K562 (cell line): ENCODE data around the gene MXI1. TPM values are rescaled to one million over a fixed set of nuclear protein-coding genes. Genes with fewer than 3 reads are reported as not detected.

ENCODE experiments used
- BHLHE40 ChIP-seq: IDR thresholded peaks from 2 replicates; pipeline ENCODE4 v1.6.1; 2011; ENCODE audit warnings: low read length, improper control_type of control experiment
- CREB3L1 ChIP-seq: fragments of 450-650 bp; IDR thresholded peaks from 2 replicates; pipeline ENCODE4 v1.6.1; 2014; ENCODE audit warnings: low read depth, mild to moderate bottlenecking, moderate library complexity, borderline replicate concordance
- CSDE1 ChIP-seq, 2 experiments: fragments of 450-650 bp; IDR thresholded peaks; 2 replicates each; pipeline ENCODE4 v1.6.1; 2016; ENCODE audit warnings: mild to moderate bottlenecking in 1 of 2
- ILK ChIP-seq: fragments of 450-650 bp; IDR thresholded peaks from 2 replicates; pipeline ENCODE4 v1.6.1; 2016; ENCODE audit warnings: missing genetic modification characterization, low read depth, mild to moderate bottlenecking, missing compliant biosample characterization, moderate library complexity, borderline replicate concordance
- KDM1A ChIP-seq, 2 experiments: fragments of 450-650 bp; IDR thresholded peaks; 2 replicates each; pipeline ENCODE4 v1.6.1; 2016; ENCODE audit warnings: mild to moderate bottlenecking in 2 of 2
- KDM5B ChIP-seq: fragments of 200-600 bp; sonication (generic); IDR thresholded peaks from 2 replicates; pipeline ENCODE4 v1.6.1; 2012; ENCODE audit warnings: low read depth, mild to moderate bottlenecking, moderate library complexity, low read length, control low read depth, inconsistent platforms; ENCODE audit not compliant: insufficient replicate concordance
- L3MBTL2 ChIP-seq: fragments of 450-650 bp; IDR thresholded peaks from 2 replicates; pipeline ENCODE4 v1.6.1; 2016; ENCODE audit warnings: mild to moderate bottlenecking, moderate library complexity
- NFIC ChIP-seq: fragments of 450-650 bp; IDR thresholded peaks from 2 replicates; pipeline ENCODE4 v1.6.1; 2017; ENCODE audit warnings: mild to moderate bottlenecking, inconsistent platforms
- RAD51 ChIP-seq: fragments of 450-650 bp; IDR thresholded peaks from 2 replicates; pipeline ENCODE4 v1.7.1; 2016; ENCODE audit warnings: low read depth, mild to moderate bottlenecking, borderline replicate concordance
- RBM25 ChIP-seq: fragments of 200-400 bp; formaldehyde crosslinking; IDR thresholded peaks from 2 replicates; pipeline ENCODE4 v1.6.1; 2018; ENCODE audit warnings: low read length, low read depth, moderate library complexity; ENCODE audit not compliant: severe bottlenecking
- SFPQ ChIP-seq: fragments of 200-400 bp; formaldehyde crosslinking; IDR thresholded peaks from 2 replicates; pipeline ENCODE4 v1.6.1; 2017; ENCODE audit warnings: mild to moderate bottlenecking, low read depth, low read length, moderate library complexity
- SP1 ChIP-seq: sonication (generic); formaldehyde crosslinking; IDR thresholded peaks from 2 replicates; pipeline ENCODE4 v1.8.1; 2022; ENCODE audit warnings: mild to moderate bottlenecking, missing genetic modification reagents
- SUPT5H ChIP-seq: fragments of 450-650 bp; IDR thresholded peaks from 2 replicates; pipeline ENCODE4 v1.6.1; 2016
- THRAP3 ChIP-seq: fragments of 450-650 bp; IDR thresholded peaks from 2 replicates; pipeline ENCODE4 v1.6.1; 2016; ENCODE audit warnings: mild to moderate bottlenecking, inconsistent platforms, borderline replicate concordance
- USF1 ChIP-seq: sonication (generic); formaldehyde crosslinking; IDR thresholded peaks from 2 replicates; pipeline ENCODE4 v1.9.0; 2022; ENCODE audit warnings: mild to moderate bottlenecking, missing genetic modification reagents
- ZNF583 ChIP-seq: fragments of 250-450 bp; sonication (Bioruptor Pico); IDR thresholded peaks from 2 replicates; pipeline ENCODE4 v1.4.0; 2020
- polyA plus RNA-seq, 8 experiments: library from polyadenylated mRNA; depleted of rRNA in 4 of 8; stranded (reverse) in 5 of 8; unstranded in 3 of 8; fragments of >200 nt; fragmentation: Nextera tagmentation in 2 of 8; fragmentation: Illumina TruSeq in 1 of 8; extraction: Ambion mirVana in 2 of 8; extraction: Trizol in 1 of 8; gene quantifications; 2 replicates each; pipeline versions ENCODE4 v1.2.1 to v1.2.3, GENCODE V29; 2011 to 2014; ENCODE audit warnings: inconsistent platforms in 1 of 8, missing spikeins in 1 of 8
- total RNA-seq, 7 experiments: library from RNA; depleted of rRNA in 6 of 7; stranded (reverse); fragments of >200 nt in 6 of 7; fragmentation: Illumina TruSeq in 2 of 7; extraction: Trizol in 2 of 7; gene quantifications; 2 replicates each; pipeline versions ENCODE4 v1.2.1 to v1.2.3, GENCODE V29; 2011 to 2021; ENCODE audit warnings: low replicate concordance in 1 of 7
- TF ChIP-seq, protein P1 (sequence below): fragments of 450-650 bp; IDR thresholded peaks from 2 replicates; pipeline ENCODE4 v1.6.1; 2016
- TF ChIP-seq, protein P2 (sequence below), 3 experiments: fragments of 200-800 bp in 1 of 3; fragments of 250-450 bp in 1 of 3; fragments of 450-650 bp in 1 of 3; sonication (Bioruptor Pico) in 1 of 3; sonication (Bioruptor generic) in 1 of 3; formaldehyde crosslinking in 1 of 3; IDR thresholded peaks; 2 replicates each; pipeline versions ENCODE4 v1.6.1 to v1.8.0; 2016 to 2022; ENCODE audit warnings: mild to moderate bottlenecking in 2 of 3, missing genetic modification characterization in 2 of 3, missing compliant biosample characterization in 1 of 3, moderate library complexity in 1 of 3

MXI1 gene
- total and polyA plus RNA-seq, 9 of the 15 experiments (the other 6 are each of a cell fraction or from before 2014, with no cell fraction given): 9.1 to 23.7 (median 14.8) TPM

GRCh38 chr10:110304780-110305421 is 97.5 kb downstream of the MXI1 start, which contains the start of gene SMNDC1 (continued):
- TF ChIP-seq, protein P1, sequence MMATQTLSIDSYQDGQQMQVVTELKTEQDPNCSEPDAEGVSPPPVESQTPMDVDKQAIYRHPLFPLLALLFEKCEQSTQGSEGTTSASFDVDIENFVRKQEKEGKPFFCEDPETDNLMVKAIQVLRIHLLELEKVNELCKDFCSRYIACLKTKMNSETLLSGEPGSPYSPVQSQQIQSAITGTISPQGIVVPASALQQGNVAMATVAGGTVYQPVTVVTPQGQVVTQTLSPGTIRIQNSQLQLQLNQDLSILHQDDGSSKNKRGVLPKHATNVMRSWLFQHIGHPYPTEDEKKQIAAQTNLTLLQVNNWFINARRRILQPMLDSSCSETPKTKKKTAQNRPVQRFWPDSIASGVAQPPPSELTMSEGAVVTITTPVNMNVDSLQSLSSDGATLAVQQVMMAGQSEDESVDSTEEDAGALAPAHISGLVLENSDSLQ: peak; percentile 72
- peak; percentile 96 for TF ChIP-seq BHLHE40
- TF ChIP-seq USF1 (CRISPR knock-in tag): peak; percentile 95
- TF ChIP-seq ZNF583 (CRISPR knock-in tag): no peak
- TF ChIP-seq RAD51: peak; percentile 93
- TF ChIP-seq NFIC: peak; percentile 47
- no peak for TF ChIP-seq THRAP3
- TF ChIP-seq, protein P2, sequence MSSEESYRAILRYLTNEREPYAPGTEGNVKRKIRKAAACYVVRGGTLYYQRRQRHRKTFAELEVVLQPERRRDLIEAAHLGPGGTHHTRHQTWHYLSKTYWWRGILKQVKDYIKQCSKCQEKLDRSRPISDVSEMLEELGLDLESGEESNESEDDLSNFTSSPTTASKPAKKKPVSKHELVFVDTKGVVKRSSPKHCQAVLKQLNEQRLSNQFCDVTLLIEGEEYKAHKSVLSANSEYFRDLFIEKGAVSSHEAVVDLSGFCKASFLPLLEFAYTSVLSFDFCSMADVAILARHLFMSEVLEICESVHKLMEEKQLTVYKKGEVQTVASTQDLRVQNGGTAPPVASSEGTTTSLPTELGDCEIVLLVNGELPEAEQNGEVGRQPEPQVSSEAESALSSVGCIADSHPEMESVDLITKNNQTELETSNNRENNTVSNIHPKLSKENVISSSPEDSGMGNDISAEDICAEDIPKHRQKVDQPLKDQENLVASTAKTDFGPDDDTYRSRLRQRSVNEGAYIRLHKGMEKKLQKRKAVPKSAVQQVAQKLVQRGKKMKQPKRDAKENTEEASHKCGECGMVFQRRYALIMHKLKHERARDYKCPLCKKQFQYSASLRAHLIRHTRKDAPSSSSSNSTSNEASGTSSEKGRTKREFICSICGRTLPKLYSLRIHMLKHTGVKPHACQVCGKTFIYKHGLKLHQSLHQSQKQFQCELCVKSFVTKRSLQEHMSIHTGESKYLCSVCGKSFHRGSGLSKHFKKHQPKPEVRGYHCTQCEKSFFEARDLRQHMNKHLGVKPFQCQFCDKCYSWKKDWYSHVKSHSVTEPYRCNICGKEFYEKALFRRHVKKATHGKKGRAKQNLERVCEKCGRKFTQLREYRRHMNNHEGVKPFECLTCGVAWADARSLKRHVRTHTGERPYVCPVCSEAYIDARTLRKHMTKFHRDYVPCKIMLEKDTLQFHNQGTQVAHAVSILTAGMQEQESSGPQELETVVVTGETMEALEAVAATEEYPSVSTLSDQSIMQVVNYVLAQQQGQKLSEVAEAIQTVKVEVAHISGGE (CRISPR knock-in tag; IDR thresholded peaks at IDR 0.05): peak in 1 of 3 experiments; percentile 67; a peak in 2 of 6 replicates
- no peak for TF ChIP-seq CSDE1 (IDR thresholded peaks at IDR 0.05)
- TF ChIP-seq SP1: peak; percentile 65
- peak; percentile 6 for TF ChIP-seq RBM25
- no peak for TF ChIP-seq KDM1A (IDR thresholded peaks at IDR 0.05)
- no peak for TF ChIP-seq L3MBTL2
- peak; percentile 65; the same call in 1 of the 2 replicates for TF ChIP-seq SUPT5H
- TF ChIP-seq ILK (tag): no peak
- TF ChIP-seq CREB3L1: peak; percentile 71; the same call in 1 of the 2 replicates
- peak; percentile 76 for TF ChIP-seq KDM5B
- no peak for TF ChIP-seq SFPQ
